GM12801 (cell line): ENCODE data around the gene IGSF11.

Experiments used
- TF ChIP-seq, protein P1 (sequence below): IDR thresholded peaks from one replicate; pipeline ENCODE4 v1.5.1; 2011; ENCODE audit warnings: control low read depth; ENCODE audit not compliant: insufficient read length; ENCODE audit errors: extremely low read depth

The IGSF11 gene

DNA sequence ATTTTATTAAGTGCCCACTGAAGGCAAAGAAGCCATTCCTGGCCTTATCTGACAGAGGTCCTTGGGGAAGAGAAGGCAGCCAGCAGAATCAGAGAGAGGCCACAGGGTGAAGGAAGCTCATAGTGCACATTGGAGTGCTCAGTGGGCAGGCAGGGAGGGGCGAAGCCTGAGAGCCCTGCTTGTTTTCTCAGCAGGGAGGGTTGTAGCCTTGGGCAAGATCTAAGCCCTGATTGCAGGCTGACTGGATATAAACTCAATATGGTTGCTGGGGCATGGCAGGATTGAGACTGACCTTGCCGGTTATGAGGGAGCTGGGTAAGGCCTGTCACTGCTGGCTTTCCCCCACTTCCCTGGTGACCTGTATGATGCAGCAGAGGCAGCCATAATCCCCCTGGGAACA is 7.5 kb upstream of the IGSF11 start:
- TF ChIP-seq, protein P1, sequence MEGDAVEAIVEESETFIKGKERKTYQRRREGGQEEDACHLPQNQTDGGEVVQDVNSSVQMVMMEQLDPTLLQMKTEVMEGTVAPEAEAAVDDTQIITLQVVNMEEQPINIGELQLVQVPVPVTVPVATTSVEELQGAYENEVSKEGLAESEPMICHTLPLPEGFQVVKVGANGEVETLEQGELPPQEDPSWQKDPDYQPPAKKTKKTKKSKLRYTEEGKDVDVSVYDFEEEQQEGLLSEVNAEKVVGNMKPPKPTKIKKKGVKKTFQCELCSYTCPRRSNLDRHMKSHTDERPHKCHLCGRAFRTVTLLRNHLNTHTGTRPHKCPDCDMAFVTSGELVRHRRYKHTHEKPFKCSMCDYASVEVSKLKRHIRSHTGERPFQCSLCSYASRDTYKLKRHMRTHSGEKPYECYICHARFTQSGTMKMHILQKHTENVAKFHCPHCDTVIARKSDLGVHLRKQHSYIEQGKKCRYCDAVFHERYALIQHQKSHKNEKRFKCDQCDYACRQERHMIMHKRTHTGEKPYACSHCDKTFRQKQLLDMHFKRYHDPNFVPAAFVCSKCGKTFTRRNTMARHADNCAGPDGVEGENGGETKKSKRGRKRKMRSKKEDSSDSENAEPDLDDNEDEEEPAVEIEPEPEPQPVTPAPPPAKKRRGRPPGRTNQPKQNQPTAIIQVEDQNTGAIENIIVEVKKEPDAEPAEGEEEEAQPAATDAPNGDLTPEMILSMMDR, result no peak

DNA sequence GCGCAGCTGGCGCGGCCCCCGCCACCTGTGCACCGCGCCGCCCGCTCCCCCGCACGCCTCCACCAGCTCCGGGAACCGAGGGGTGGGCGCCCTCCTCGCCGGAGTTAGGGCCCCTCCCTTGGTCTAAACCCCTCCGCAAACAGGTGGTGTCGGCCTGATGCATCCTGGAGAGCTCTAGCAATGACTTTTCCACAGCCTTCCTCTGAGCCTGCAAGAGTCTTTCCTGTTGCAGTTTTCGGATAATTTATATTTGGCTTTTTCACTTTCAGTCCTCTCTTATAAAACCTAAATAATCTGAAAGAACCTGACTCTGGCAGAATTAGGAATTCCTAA is 334 bp upstream of the IGSF11 start:
- TF ChIP-seq, protein P1, result no peak

DNA sequence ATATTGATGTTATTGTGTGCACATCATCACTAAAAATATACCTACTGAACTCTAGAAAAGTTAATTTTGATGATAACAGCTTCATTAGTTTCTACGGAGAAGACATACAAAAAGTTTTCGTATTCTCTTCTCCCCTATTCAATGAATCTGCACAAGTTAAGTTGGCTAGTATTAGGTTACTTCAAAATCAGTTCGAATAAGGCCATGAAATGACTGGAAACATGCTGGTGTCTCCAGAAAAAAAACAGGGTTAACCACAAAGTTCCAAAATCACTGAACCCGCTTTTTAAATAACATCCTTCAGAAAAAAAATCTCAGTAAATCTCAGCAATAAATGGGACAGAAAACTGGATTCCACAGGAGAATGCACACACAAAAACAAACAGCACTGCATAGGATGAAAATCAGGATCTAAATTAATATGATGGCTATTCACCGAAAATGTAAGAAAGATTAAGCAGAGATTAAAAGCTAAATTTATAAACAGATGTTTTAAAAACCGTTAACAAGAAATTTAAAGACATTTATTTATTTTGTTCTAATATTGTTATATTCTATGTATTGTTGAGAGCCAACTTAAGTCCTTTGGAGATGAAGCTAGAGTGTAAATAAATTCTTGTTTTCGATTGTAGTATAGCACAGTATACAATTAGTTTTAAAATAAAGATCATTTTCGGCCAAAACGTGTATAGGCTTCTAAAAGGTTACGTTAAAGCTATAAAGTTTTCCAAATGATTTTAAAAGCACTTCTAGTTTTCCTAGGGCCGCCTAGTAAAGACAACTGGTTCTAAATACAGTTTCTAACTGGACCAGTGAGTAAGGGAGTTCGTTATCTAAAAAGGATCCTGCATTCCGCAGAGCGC is 1.0 kb downstream of the IGSF11 start:
- TF ChIP-seq, protein P1, result no peak

DNA sequence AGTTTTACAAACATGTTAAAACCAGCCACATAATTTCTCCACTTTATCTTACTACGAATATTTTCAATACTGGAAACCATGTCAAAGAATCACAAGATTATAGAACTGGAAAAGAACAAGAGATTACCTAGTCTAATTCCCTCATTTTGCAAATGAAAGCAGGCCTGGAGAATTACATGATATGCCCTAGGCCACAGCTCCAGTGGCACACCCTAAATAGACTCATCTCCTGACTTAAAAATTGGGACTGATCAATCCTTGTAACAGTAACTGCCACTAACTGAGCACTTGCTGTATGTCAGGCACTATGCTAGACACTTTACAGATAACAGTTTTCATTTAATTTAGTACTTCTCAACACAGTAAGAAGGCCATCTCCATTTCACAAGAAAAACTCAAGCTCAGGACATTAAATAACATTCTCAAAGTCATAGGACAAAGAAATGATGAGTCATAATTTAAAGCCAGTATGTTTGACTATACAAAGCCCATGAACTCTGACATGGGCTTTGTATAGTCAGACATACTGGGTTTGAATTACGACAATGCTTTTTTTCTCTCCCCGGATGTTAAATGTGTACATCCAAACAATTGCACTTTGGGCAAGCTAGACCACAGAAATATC is 9.4 kb downstream of the IGSF11 start:
- TF ChIP-seq, protein P1, result no peak

DNA sequence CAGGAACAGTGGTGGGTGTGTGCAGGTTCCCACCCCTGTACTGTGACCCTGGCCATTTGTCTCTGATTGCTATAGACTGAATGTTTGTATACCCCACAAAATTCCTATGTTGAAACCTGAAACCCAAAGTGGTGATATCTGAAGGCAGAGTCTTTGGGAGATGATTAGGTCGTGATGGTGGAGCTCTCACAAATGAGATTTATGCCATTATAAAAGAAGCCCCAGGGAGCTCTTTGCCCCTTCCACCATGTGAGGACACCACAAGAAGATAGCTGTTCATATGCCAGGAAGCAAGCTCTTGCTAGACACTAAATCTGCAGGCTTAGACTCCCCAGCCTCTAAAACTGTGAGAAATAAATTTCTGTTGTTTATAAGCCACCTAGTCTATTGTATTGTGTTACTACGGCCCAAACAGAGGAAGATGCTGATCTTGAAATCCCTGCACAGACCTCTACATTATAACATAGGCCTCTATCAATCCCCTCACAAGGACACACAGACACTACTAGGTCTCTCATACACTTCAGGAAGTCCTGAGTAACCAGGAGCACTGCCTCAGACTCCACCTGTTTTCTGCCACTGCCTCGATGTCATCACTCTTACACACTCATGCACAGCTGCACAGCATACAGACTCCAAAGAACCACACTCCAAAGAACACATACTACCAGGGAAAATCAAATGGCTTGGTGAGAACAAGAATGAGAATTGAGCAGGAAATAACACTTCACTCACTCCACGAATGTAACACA is 14.7 kb downstream of the IGSF11 start:
- TF ChIP-seq, protein P1, result no peak

DNA sequence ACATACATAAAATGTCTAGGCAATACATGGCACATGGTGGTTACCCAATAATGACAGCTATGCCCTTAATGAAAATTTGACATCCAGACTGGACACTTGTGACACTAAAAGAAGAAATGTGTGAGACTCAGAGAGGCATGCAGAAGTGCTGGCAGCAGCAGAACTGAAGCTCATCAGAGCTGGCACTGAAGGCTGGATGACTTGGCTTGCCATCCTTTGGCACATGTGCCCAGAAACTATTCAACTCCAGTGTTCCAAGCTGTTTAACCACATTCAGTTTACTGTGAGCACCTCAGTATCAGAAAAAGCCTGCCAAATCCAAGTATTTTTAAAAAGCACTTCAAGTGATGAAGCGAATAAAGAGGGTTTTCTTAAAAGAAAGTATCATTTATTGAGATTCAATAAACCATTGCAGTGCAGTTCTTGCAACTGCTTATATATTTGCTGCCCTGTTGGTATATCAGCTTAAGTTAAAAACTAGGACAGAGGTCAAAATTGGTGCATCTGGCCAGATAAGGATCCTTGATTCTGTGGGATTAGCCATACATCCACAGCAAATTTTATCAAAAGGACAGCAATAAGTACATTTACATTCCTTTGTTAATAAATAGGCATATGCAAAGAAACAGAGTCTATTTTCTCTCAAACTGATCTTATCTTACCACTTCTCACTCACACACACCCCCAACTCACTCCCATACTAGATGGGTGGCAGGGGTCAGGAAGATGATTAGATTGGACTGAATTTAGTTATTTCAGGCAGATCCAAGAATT is 15.8 kb downstream of the IGSF11 start:
- TF ChIP-seq, protein P1, result no peak

DNA sequence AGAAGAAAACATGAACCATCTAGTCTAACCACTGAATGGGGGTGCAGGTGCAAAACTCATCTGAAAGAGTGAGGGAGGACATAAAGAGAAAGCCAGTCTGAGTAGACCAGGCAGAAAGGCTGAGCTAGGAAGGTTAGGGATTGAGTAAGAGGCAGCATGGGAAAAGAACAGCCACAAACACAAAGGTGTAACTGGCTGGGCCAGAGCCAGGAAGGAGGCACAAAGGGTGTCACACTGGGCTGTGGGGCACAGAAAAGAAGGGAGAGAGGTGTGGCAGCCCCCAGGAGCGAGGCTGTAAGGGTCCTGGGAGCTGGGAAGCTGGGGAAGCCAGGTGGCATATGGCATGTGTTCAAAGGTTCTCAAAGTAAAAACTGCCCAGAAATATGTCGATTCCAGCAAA is 18.7 kb downstream of the IGSF11 start:
- TF ChIP-seq, protein P1, result no peak
